Prostate gland (tissue), 2 donors: ENCODE results near the gene FOXK2. TPM values are rescaled to one million over a fixed set of nuclear protein-coding genes. Genes with fewer than 3 reads are reported as not detected.
"Not testable (repeated sequence)": the region's sequence is repeated elsewhere in the genome, so short reads cannot be mapped to it uniquely, and the experiment has no call there.

Experiments used
- DNase-seq: peaks from one replicate; pipeline ENCODE4 v3.0.0-alpha.2; 2019; ENCODE audit warnings: low spot score
- H3K27ac ChIP-seq, 2 donors: fragments of 200-600 bp; sonication (generic); 2 replicates each; pipeline ENCODE4 v1.5.1; 2017 to 2019
- H3K27me3 ChIP-seq: fragments of 200-600 bp; sonication (generic); replicated peaks from 2 replicates; pipeline ENCODE4 v1.5.1; 2019; ENCODE audit not compliant: insufficient read depth
- H3K36me3 ChIP-seq, 2 donors: fragments of 200-600 bp; sonication (generic); 1 replicate in 1 of 2; 2 replicates in 1 of 2; pipeline versions ENCODE4 v1.5.1 to v1.8.1; 2017 to 2019
- H3K4me1 ChIP-seq: fragments of 200-600 bp; sonication (generic); replicated peaks from 2 replicates; pipeline ENCODE4 v1.5.1; 2019
- H3K4me3 ChIP-seq, 2 donors: fragments of 200-600 bp; sonication (generic); 2 replicates each; pipeline ENCODE4 v1.5.1; 2017 to 2019
- H3K9me3 ChIP-seq: fragments of 200-600 bp; sonication (generic); 2 replicates; pipeline ENCODE4 v1.5.1; 2017
- CTCF ChIP-seq, 4 experiments: fragments of 200-600 bp in 2 of 4; fragments of 450-650 bp in 2 of 4; sonication (generic) in 2 of 4; IDR thresholded peaks; 1 replicate in 3 of 4; 2 replicates in 1 of 4; pipeline ENCODE4 v1.5.1; 2016 to 2019; ENCODE audit warnings: antibody characterized with exemption in 4 of 4, mild to moderate bottlenecking in 2 of 4, moderate library complexity in 2 of 4
- POLR2A ChIP-seq: fragments of 450-650 bp; IDR thresholded peaks from one replicate; pipeline ENCODE4 v1.6.1; 2016; ENCODE audit warnings: antibody characterized with exemption, mild to moderate bottlenecking
- POLR2AphosphoS5 ChIP-seq: sonication (generic); formaldehyde crosslinking; IDR thresholded peaks from one replicate; pipeline ENCODE4 v1.6.1; 2017; ENCODE audit warnings: antibody characterized with exemption
- WGBS: methylation state at CpG from one replicate; pipeline ENCODE4 v1.1.5; 2018; 5-methylcytosine and 5-hydroxymethylcytosine counted together
- intact Hi-C: fragments of 100-400 bp; cut with DNase I; formaldehyde crosslinking; loops from one replicate; pipeline ENCODE4 v1.14.2; 2022
- total RNA-seq, 2 donors: library from RNA; depleted of rRNA; stranded (reverse); fragments of >200 nt; gene quantifications; one replicate each; pipeline ENCODE4 v1.1.0, GENCODE V29; 2016

FOXK2 gene
- total RNA-seq, 2 donors from 2014 or later = 47.9 to 85.5 TPM

GRCh38 chr17:82560802-82561428 lies 41.4 kb downstream of the FOXK2 start:
- H3K4me3 ChIP-seq = no peak overlapping the region
- DNase-seq = no peak
- 77% methylated on average over 9 of the region's 9 CpGs for WGBS
- intact Hi-C loops = no loop called here
- H3K27me3 ChIP-seq = no peaks in the 10 kb centered on the region
- no peaks in the 10 kb centered on the region for H3K36me3 ChIP-seq
- H3K9me3 ChIP-seq = no peaks in the 10 kb centered on the region
- H3K4me1 ChIP-seq = peaks cover 5% of the 10 kb centered on the region
- no peak overlapping the region for H3K27ac ChIP-seq
- TF ChIP-seq POLR2AphosphoS5 (no peak), CTCF (IDR thresholded peaks at IDR 0.05) (no peak), POLR2A (no peak)

GRCh38 chr17:82561429-82562035 lies 42.0 kb downstream of the FOXK2 start:
- no peak overlapping the region for H3K27ac ChIP-seq
- no peaks in the 10 kb centered on the region for H3K36me3 ChIP-seq
- TF ChIP-seq CTCF (IDR thresholded peaks at IDR 0.05) (no peak), POLR2AphosphoS5 (no peak), POLR2A (no peak)
- no peak for DNase-seq
- peaks cover 5% of the 10 kb centered on the region for H3K4me1 ChIP-seq
- H3K9me3 ChIP-seq = no peaks in the 10 kb centered on the region
- H3K27me3 ChIP-seq = no peaks in the 10 kb centered on the region
- intact Hi-C loops = no loop called here
- 89% methylated on average over 30 of the region's 31 CpGs for WGBS
- H3K4me3 ChIP-seq = no peak overlapping the region

- intact Hi-C loops = not testable (repeated sequence)
These were observed 43.2 kb downstream of the FOXK2 start for GRCh38 chr17:82562718-82563220.

DNA sequence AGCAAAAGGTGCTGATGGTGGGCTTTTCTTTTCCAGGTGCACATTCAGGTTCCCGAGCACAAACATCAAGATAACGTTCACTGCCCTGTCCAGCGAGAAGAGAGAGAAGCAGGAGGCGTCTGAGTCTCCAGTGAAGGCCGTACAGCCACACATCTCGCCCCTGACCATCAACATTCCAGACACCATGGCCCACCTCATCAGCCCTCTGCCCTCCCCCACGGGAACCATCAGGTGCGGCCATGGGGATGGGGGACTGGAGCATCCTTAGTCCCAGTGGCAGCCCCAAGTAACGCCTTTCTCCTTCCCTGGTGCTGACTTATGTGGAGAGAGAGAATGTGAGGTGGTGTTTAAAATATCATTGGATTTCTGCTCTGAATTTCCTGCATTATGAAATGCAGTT lies 43.8 kb downstream of the FOXK2 start:
- Histone ChIP-seq H3K4me1 (peaks cover 5% of the 10 kb centered on the region), H3K27me3 (no peaks in the 10 kb centered on the region), H3K36me3 (no peaks in the 10 kb centered on the region), H3K9me3 (no peaks in the 10 kb centered on the region), H3K27ac (no peak overlapping the region), H3K4me3 (no peak overlapping the region)
- 79% methylated on average over 9 of the region's 9 CpGs for WGBS
- no peak for DNase-seq
- TF ChIP-seq CTCF (IDR thresholded peaks at IDR 0.05) = no peak
- TF ChIP-seq POLR2AphosphoS5 = no peak
- no peak for TF ChIP-seq POLR2A
- intact Hi-C loops = no loop called here

More at GRCh38 chr17:82562718-82563220, 43.2 kb downstream of the FOXK2 start:
- H3K27me3 ChIP-seq, DNase-seq, H3K9me3 ChIP-seq, H3K4me3 ChIP-seq, H3K36me3 ChIP-seq, H3K4me1 ChIP-seq, H3K27ac ChIP-seq: not testable (repeated sequence)
- 81% methylated on average over 7 of the region's 7 CpGs for WGBS

DNA sequence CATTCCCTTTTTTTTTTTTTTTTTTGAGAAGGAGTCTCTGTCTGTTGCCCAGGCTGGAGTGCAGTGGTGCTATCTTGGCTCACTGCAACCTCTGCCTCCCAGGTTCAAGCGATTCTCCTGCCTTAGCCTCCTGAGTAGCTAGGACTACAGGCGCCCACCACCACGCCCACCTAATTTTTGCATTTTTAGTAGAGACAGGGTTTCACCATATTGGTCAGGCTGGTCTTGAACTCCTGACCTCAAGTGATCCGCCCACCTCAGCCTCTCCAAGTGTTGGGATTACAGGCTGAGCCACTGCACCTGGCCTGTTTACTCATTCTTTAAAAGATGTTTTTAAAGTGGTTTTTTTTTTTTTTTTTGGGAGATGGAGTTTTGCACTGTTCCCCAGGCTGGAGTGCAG lies 44.2 kb downstream of the FOXK2 start:
- 86% methylated on average over 4 of the region's 4 CpGs for WGBS
- H3K4me1 ChIP-seq, H3K27me3 ChIP-seq, DNase-seq, H3K9me3 ChIP-seq, H3K27ac ChIP-seq, H3K4me3 ChIP-seq, intact Hi-C loops, H3K36me3 ChIP-seq: not testable (repeated sequence)

GRCh38 chr17:82564241-82564640 lies 44.7 kb downstream of the FOXK2 start:
- H3K4me3 ChIP-seq = no peak overlapping the region
- H3K9me3 ChIP-seq = no peaks in the 10 kb centered on the region
- no peak for DNase-seq
- peaks cover 3% of the 10 kb centered on the region for H3K4me1 ChIP-seq
- no peaks in the 10 kb centered on the region for H3K36me3 ChIP-seq
- intact Hi-C loops = no loop called here
- TF ChIP-seq POLR2A (no peak), POLR2AphosphoS5 (no peak), CTCF (IDR thresholded peaks at IDR 0.05) (no peak)
- no peak overlapping the region for H3K27ac ChIP-seq
- no peaks in the 10 kb centered on the region for H3K27me3 ChIP-seq
- 77% methylated on average over 5 of the region's 5 CpGs for WGBS
